GM19035 (cell line): ENCODE data around the gene COLEC11.
"Not testable (repeated sequence)": the region's sequence is repeated elsewhere in the genome, so short reads cannot be mapped to it uniquely, and the experiment has no call there.

Experiments used
- ATAC-seq: cut with Tn5 transposase; IDR thresholded peaks from one replicate; pipeline ENCODE4 v1.9.1; 2021; ENCODE audit not compliant: unreplicated experiment

COLEC11 gene

GRCh38 chr2:3622967-3623366, 28.1 kb downstream of the COLEC11 start:
- no peak for ATAC-seq

- no peak for ATAC-seq
These were observed 29.3 kb downstream of the COLEC11 start for GRCh38 chr2:3624059-3624794.

GRCh38 chr2:3625186-3625585, 30.3 kb downstream of the COLEC11 start:
- no peak for ATAC-seq

- ATAC-seq, result no peak
These were observed 31.4 kb downstream of the COLEC11 start for GRCh38 chr2:3626118-3626811.

GRCh38 chr2:3626812-3627499, 32.0 kb downstream of the COLEC11 start:
- no peak for ATAC-seq

GRCh38 chr2:3627500-3628100, 32.7 kb downstream of the COLEC11 start:
- no peak for ATAC-seq

DNA sequence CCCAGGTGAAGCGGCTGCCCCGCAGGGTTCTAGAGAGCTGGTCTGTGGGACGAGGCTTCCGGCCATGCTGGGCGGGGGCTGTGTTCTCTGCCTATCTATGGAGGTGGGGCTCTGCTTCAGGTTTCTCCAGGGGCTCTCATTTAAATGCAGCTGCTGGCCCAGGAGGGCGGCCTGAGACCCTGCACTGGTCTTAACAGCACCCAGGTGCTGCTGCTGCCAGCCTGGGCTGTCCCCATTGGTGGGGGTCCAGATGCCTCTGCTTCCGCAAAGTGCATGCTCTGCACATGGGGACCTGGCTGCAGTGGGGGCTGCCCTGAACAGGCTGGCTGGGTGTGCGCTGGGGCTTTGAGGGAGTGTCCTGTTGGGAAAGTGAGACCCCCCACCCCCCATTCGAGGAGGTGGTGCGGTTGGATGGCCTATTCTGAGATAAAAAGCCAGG, 33.3 kb downstream of the COLEC11 start:
- ATAC-seq, result no peak

GRCh38 chr2:3628800-3629199, 33.9 kb downstream of the COLEC11 start:
- no peak for ATAC-seq

- ATAC-seq, result no peak
These were observed 35.7 kb downstream of the COLEC11 start for GRCh38 chr2:3630631-3631030.

DNA sequence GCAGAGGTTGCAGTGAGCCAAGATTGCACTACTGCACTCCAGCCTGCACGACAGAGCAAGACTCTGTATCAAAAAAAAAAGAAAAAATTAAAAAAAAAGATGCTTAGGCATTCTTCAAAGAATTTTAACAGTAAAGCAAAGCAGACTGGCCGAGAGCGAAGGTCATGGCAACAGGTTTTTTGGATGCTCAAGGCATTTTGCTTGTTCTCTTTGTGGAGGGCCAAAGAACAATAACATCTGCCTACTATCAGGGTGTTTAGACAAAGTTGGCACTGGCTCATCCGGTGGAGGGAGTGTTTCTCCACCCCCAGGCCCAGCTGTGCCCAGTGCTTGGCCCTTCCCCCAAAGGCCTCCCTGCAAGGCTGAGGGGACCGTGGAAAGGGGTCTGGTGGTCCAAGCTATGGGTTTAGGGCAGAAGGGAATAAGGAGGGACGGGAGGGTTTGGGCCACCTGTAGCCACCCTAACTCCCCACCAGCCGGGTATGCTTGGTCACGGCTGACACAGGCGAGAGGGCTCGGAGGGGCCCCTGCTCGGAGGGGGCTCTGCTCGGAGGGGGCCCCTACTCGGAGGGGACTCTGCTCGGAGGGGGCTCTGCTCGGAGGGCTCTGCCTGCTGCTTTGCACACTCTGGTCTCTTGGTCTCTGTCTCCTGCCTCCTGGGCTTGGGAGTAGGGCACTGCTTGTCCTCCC, 36.4 kb downstream of the COLEC11 start:
- ATAC-seq, result no peak

DNA sequence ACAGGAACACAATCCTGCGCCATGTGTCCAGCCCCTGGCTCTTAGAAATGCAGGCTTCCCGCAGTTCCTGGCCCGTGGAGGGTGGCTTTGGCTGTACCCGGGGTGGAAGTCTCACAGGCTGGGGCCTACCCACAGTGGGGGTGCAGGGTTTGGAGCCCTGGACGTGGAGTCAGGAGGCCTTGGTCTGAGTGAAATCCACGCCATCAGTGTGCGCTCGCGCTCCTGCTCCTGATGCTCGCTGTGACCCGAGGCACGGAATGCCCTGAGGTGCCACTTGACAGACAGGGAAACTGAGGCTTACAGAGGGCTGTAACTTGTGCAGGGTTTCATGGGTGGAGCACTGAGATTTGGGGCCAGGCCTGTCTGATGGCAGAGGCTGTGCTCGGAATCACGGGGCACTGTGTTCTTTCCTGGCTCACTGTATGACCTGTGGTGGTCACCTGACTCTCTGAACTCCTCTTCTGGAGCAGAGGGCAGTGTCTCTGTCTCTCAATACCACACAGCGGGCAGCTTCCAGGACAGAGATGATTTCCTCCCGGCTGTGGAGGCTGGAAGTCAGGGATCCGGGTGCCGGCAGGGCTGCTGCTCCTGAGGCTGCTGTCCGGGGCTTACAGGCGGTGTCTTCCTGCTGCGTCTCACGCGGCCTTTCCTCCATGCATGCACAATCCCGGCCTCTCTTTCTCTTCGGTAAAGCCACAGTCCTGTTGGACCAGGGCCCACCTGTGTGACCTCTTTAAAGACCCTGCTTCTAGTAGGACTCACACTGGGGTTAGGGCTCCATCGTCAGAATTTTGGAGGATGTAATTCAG, 37.1 kb downstream of the COLEC11 start:
- no peak for ATAC-seq

DNA sequence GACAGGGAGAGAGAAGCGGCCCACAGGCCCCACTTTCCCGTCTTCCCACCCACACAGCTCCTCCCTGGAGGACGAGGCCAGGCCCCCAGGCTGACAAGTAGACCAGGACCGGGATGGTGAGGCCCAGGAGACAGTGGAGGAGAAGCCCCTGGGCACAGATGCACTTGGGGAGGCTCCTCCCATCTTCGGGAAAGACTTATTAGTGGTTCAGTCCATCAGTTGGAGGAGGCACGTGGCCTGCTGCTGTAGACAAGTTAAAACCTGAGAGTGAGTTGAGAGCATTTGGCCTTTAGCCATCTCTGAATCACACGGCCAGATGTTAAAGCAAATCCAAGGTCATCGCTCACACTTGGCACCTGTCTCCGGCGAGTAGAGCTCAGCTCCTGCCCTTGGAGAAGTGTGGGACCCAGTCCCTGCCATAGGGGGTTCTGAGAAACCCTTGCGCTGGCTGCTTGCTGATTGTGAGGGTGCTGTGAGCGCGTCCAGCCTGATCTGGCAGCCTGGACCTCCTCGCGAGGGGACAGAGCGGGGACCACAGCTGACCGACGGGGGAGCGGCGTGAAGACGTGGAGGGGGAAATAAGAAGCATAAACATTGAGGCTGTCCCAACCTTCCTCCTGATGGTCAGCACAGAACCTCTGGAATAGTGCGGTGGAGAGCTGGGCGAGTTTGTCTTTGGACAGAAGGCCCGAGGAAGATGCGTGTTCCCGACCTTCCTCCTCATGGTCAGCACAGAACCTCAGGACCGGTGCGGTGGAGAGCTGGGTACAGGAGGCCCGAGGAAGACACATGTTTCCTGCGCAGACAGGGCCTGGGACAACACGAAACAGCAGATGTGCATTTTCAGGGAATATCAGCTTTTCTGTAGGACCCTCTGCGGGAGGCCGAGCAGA, 38.4 kb downstream of the COLEC11 start:
- ATAC-seq, result no peak

GRCh38 chr2:3633982-3634595, 39.2 kb downstream of the COLEC11 start:
- no peak for ATAC-seq

DNA sequence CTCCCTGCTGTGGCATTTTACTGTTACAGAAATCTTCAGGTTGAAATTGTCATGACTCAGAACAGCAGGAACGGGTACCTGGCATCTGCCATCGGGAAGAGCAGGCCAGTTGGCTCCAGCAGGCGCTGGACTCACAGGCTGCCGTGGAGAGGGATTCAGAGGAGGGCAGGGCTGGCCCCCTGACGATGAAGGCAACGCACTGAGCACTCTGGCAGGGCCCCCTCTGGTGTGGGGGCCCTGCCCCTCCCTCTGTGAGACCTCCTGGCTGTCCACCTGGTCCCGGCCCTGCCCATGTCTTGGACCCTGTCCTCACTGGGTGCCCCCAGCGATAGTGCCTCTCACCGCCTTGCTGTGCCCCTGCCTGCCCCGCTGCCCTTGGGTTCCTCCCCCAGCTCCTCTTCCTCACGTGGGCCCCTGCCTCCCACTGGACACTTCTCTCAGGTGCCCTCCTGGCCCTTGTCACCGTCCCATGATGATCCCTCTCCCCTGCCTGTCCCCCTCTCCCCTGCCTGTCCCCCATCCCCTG, 39.7 kb downstream of the COLEC11 start:
- no peak for ATAC-seq

DNA sequence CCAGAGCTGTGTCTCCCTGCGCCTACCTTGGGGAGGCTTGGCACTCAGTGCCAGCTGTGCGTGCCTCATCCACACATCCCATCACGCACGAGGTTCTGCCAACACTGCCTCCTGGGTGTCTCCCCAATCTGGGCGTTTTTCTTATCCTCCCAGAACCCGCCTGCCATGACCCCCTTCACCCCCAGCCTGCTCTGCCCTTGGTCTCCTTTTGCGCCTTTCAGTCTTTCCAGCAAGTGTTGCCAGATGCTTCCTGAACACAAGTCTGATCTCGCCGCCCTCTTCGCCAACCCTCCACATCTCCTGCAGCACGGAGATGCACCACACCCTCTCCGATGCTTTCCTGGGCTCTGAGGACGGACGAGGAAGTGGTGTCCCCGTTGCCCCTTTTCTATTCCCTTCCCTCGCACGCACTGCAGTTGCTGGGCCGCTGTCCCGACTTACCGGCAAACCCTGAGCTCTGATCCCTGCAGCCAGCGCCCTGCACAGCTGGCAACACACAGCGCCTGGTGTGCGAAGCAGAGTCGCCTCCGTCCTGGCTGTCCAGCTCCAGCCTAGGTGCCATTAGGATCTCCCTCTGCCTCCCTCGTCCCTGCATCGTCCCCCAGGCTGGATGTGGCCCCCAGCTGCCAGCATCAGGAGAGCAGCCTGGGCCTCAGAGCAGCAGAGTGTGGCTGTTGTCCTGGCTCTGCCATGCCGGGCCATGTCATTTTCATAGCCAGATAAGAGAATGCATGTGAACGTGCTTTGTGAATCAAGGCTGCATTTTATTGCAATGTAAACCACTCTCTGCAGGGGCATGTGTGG, 40.5 kb downstream of the COLEC11 start:
- ATAC-seq, result no peak

DNA sequence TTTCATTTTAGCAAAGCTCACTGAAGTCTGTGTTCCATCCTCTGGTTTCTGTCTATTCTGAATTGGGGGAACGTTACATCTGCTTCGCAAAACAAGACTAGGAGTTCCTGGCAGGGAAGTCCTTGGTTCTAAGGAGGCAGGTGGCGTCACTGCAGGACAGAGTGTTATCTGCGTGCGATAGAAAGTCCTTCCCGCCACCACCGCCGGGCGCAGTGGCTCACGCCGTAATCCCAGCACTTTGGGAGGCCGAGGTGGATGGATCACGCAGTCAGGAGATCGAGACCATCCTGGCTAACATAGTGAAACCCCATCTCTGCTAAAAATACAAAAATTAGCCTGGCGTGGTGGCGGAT, 41.0 kb downstream of the COLEC11 start:
- ATAC-seq, result not testable (repeated sequence)

GRCh38 chr2:3636586-3637310, 41.8 kb downstream of the COLEC11 start:
- ATAC-seq, result no peak
